Endometrial microvascular endothelial cells (primary cell): Measurements from ENCODE around the gene IFI44. TPM values are rescaled to one million over a fixed set of nuclear protein-coding genes. Genes with fewer than 3 reads are reported as not detected.

Experiments
- in situ Hi-C: cut with HindIII; loops from 2 replicates; pipeline ENCODE4 v1.10.0; 2017; ENCODE audit warnings: low sequenced_read_pairs, low pct_unique_long_range_greater_than_20kb; ENCODE audit errors: inconsistent ontology term
- total RNA-seq: library from RNA; depleted of rRNA; stranded (reverse); fragments of >200 nt; gene quantifications from one replicate; pipeline ENCODE4 v1.2.3, GENCODE V29; 2015; ENCODE audit errors: inconsistent ontology term

IFI44 gene, protein sequence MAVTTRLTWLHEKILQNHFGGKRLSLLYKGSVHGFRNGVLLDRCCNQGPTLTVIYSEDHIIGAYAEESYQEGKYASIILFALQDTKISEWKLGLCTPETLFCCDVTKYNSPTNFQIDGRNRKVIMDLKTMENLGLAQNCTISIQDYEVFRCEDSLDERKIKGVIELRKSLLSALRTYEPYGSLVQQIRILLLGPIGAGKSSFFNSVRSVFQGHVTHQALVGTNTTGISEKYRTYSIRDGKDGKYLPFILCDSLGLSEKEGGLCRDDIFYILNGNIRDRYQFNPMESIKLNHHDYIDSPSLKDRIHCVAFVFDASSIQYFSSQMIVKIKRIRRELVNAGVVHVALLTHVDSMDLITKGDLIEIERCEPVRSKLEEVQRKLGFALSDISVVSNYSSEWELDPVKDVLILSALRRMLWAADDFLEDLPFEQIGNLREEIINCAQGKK
- 96.9 TPM for total RNA-seq

DNA sequence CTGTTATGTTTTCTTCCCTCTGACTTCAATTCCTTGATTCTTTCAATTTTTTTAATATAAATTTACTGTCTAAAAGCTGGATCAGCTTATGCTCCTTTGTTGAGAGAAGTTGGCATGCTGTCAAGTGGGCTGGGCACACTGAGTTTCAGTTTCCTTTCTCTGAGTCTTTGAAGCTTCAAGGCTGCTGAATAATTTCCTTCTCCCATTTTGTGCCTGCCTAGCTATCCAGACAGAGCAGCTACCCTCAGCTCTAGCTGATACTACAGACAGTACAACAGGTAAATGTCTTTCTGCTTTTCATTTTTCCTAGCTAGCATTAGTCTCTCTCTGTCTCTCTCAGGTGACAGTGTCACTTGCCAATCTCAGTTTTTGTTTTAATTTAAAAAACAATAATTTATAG is at the start of gene IFI44:
IFI44 (plus strand) TSS at position 204 of the 400 bp plus-strand sequence. CDS start 365 bp downstream, outside the sequence.
- in situ Hi-C loops: no loop called here

DNA sequence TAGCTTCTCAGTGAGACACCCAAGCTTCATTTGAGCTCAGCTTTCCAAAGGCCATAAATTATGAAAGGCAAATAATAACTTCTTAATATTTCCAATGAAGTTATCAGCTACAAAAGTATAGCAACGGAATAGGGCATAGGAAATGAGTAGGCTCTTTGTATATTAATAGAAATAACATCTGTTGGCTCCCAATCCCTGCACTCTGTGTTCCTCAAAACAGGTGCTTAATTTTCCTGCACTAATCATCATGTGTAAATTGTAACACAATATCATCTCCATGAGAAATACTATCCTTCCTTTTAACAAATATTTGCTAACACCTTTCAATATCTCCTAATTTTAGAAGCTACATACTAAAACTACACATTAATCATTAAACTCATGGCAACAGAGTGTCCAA is 48.6 kb upstream of the IFI44 start:
- in situ Hi-C loops: no loop called here

DNA sequence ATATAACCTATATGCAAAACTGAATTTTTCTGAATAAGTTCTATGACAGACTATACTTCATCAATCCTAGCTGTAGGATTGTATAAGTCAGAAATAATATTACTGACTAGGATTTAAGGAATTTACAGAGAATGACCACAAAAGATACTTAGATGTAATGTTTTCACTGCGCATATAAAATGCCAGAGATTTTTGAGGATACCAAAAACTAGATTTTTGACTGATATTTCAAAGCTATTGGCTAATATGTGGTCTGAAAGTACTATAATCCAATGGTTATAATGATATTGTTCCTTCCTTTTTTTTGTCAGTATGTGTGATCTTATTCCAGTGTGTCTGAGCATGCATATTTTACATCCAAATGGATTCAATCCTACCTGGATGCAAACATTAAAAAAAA is 46.4 kb upstream of the IFI44 start:
- in situ Hi-C loops: no loop called here

DNA sequence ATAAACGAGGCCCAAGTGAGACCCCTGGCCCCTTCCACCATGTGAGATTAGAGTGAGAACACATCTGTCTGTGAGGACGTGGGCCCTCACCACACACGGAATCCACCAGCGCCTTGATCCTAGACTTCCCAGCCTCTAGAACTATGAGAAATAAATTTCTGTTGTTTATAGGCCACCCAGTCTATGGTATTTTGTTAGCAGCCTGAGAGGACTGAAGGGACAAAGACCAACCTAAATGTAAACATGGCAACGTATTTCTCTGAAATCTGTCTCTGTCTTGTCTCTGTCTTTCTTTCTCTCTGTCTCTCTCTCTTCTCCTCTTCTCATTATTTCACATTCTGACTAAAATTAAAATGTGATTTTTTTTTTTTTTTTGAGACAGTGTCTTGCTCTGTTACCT is 45.0 kb upstream of the IFI44 start:
- in situ Hi-C loops: no loop called here

DNA sequence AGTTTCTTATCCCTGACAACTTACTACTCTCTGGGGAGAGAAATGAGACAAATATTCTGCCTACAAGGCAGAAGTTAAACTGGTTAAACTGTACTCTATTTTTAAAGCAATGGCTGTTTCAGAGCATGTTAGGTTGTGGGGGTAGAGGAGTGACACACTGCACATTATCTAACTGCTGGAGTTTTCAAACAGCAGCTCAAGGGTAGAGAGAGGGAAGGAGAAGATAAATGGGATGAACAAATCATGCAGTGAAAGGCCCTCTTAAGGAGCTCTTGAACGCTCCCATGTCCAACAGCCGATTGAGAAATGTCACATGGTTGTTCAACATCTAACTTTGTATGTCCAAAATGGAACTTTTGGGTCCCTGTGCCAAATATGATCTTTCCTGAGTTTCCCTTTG is 43.4 kb upstream of the IFI44 start:
- in situ Hi-C loops: no loop called here

DNA sequence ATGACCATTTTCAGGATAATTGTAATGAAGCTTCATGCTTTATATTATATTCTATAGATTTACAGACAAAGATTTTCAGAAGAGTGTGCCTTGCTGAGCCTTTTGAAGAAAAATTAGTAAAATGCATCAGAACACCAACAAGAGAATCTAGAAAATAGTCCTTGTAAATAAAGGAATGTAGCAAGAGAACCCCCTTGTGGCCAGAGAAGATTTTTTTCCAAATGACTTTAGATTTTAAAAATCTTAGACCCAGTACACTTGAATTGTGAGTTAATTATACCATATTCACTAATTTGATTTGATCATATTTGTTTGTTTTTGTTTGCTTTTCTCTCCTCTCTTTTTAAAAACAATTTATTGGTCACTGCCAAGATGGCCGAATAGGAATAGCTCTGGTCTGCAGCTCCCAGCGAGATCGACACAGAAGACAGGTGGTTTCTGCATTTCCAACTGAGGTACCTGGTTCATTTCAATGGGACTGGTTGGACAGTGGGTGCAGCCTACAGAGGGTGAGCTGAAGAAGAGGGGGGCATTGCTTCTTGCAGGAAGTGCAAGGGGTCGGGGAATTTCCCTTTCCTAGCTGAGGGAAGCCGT is 42.2 kb upstream of the IFI44 start:
- in situ Hi-C loops: no loop called here

DNA sequence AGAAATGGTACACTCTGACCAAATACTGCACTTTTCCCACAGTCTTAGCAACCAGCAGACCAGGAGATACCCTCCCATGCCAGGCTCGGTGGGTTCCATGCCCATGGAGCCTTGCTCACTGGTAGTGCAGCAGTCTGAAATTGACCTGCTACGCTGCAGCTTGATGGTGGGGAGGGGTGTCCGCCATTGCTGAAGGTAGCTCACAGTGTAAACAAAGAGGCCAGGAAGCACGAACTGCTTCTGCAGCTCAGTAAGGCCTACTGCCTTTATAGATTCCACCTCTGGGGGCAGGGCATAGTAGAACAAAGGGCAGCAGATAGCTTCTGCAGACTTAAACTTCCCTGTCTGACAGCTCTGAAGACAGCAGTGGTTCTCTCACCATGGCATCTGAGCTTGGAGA is 41.7 kb upstream of the IFI44 start:
- in situ Hi-C loops: no loop called here

DNA sequence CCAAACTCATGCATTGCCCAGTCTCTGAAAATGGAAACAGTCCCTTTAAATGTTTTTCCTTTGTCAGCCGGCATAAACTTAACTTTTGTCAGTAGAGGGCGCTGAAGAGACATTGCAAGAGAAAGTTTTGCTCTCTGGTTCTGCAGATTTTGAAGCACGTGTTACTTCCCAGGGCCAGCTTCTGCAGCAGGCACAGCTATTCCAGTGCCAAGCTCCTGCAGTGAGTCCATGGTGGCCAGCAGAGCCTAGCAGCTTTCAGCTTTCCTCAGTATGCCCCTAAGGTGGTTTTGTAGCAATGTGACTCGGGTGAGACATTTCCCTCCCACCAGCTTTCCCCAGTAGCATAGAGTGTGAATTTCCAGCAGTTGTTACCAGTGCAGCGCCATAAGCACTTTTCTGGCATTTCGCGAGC is 32.0 kb upstream of the IFI44 start:
- in situ Hi-C loops: no loop called here

DNA sequence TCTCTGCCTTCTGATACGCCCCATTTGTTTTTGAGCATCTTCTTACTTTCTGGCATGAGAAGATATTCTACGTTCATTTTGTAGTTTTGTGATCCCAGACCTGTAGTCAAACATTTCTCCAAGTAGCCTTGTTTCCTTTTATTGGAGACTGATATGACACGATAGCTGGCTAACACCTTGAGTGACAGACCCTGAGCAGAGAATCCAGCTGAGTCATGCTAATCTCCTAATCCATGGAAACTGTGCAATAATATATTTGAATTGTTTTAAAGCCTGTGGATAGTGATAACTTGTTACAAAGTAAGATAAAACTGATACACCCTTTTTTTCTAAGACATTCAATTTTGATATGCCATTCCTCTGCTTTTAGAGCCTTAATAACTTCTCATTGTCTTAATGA is 30.6 kb upstream of the IFI44 start:
- in situ Hi-C loops: no loop called here

DNA sequence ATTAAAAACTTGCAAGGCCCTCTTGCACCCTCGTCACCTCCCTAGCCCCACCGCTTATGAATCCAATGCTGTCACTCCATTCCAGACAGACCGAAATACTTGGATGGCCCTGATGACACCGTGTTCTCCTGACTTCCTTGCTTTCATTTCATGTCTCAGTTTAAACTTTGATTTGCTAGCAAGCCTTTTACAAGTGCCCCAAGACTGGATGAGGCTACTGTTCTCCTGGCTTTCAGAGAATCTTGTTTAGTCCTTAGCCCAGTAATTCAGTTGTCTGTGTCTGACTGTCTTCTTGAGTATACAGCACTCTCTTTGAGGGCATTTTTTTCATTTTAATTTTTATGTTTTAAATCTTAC is 30.2 kb upstream of the IFI44 start:
- in situ Hi-C loops: no loop called here

DNA sequence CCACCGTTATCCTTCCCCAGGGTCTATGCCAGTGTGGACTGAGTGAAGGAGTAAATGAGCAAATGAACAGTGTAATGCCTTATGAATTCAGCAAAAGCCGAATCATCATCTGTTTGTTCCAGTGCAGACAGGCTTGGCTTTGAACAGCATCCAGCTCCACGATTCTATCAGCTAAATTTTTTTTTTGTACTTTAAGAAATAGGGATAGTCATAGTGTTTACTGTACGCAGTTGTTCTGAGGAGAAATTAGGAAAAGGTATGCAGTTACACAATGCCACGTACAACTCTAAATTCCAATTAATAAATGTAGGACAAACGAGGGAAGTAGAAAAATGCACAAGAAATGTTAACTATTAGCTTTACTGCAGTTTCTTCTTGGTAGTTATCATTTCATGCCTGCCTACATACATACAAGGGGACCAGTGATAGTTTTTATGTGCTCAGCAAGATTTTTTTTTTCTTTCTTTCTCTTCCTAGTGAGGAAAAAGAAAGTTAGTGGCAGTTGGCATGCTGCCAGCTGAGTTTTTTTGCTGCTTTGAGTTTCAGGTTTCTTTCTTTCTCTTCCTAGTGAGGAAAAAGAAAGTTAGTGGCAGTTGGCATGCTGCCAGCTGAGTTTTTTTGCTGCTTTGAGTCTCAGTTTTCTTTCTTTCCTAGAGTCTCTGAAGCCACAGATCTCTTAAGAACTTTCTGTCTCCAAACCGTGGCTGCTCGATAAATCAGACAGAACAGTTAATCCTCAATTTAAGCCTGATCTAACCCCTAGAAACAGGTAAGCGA is 29.6 kb upstream of the IFI44 start, which contains the start of gene IFI44L:
IFI44L (plus strand) TSS at position 646 of the 777 bp plus-strand sequence. CDS start 7,468 bp downstream, outside the sequence.
- in situ Hi-C loops: no loop called here

DNA sequence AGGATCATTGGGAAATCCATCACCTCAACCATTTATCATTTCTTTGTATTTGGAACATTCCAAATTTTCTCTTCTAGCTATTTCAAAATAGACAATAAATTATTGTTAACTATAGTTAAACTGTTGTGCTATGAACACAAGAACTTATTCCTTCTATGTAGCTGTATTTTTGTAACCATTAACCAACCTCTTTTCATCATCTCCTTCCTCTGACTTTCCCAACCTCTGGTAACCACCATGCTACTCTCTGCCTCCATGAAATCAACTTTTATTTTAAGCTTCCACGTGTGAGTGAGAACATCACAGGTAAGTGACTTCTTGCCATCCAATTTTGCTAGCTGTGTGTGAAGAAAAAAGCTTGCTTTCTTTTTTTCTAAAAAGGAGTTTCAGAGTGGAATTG is 29.0 kb upstream of the IFI44 start:
- in situ Hi-C loops: no loop called here

DNA sequence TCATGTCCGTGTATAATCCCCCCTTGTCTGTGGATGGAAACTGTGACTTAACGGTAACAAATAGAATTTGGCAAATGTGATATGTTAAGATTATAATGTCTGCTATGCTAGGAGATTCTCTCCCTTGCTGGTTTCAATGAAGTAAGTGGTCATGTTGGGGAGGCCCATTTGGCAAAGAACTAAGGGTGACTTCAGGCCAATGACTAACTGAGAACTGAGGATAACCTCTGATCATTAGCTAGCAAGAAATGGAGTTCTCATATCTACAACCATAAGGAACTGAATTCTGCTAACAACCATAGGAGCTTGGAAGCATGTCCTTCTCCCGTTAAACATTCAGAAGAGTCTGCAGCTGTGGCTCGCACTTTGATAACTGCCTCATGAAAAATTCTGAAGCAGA is 27.1 kb upstream of the IFI44 start:
- in situ Hi-C loops: no loop called here

DNA sequence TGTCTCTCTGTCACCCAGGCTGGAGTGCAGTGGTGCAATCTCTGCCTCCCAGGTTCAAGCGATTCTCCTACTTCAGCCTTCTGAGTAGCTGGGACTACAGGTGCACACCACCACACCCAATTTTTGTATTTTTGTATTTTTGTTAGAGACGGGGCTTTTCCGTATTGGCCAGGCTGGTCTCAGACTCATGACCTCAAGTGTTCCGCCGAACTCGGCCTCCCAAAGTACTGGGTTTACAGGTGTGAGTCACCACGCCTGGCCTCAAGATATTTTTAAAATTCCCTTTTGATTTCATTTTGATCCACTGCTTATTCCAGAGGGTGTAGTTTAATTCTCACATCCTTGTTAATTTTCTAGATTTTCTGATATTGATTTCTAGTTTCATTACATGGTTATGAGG is 25.6 kb upstream of the IFI44 start:
- in situ Hi-C loops: no loop called here

DNA sequence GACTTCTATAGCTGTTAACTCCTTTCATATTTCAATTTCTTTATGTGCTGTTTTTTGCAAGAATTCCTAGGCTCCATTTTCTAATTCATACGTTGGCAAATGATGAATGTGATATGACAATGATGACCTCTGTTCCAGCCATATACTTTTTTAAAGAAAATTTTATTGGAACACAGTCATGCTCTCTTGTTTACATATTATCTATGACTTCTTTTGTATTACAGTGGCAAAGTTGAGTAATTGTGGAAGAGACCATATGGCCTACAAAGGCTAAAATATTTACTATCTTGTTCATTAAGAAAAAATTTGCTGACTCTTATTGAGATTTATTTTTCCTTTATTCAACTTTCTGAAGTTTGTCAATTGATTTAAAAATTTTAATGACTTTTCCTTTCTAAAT is 22.3 kb upstream of the IFI44 start:
- in situ Hi-C loops: no loop called here

DNA sequence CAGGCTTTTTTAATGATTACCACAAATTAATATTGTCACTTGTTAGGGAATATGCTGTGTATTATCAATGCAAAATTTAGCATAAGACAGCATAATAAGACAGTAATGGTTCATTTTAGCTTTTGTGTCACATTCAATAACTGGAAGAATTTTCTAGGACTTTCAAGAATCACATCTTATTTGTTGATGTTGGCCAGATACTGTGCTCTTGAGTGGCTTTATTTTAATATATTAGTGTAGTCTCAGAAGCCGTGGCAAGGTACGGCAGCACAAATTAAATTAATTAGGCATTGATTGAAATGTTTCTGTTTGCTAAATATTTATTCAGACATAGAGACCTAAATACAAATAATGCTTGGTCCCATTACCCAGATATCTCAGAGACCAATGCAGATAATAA is 19.0 kb upstream of the IFI44 start:
- in situ Hi-C loops: no loop called here

DNA sequence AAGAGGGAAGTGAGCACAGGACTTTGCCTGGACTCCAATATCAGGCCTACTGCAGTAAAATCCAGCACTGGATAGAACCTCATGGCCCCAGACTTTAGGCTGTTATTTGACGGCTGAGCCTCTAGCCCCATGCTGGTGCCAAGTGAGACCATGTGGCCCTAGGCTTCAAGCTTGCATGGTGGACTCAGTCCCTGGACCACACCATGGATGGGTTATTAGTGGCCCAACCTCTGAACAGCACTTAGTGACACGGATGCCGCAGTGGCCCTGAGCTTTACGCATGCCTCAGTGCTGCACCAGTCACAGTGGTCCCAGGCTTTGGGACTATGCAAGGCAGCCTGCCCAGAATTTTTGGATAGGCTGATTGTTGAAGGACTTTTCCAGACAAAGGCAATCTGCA is 16.4 kb upstream of the IFI44 start:
- in situ Hi-C loops: no loop called here

DNA sequence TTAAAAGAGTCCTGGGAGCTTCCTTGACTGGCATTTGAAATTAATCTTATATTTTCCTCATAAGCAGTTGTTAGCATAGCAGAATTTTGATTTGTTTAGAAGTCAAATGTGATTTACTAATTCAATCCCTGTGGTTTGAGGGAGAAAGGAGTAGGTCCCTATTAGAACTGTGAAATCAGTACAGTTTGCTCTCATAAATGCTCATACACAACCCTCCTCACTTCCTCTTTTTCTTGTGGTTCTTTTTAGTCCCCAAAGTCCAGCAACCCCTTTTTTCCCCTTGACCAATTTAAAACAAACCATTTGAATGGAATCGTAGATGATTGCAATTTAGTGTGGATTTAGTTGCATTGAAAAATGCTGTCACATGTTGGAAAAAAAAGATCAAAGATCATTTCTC is 9.2 kb upstream of the IFI44 start:
- in situ Hi-C loops: no loop called here

DNA sequence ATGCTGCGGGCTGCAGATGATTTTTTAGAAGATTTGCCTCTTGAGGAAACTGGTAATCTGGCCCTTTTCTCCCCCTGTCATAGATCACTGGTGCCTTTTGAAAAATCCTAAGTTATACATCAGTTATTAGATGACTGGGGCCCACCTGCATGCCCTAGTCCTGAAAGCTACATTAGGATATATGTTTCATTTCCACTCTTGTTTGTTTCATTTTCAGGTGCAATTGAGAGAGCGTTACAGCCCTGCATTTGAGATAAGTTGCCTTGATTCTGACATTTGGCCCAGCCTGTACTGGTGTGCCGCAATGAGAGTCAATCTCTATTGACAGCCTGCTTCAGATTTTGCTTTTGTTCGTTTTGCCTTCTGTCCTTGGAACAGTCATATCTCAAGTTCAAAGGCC is 8.1 kb upstream of the IFI44 start:
- in situ Hi-C loops: no loop called here

DNA sequence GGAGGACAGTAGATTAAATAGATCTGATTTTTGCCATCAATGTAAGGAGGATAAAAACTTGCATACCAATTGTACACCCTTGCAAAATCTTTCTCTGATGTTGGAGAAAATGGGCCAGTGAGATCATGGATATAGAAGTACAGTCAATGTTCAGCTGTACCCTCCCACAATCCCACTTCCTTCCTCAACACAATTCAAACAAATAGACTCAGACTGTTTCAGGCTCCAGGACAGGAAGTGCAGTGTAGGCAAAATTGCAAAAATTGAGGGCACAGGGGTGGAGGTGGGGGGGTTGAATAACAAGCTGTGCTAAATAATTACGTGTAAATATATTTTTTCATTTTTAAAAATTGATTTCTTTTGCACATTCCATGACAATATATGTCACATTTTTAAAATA is 3.9 kb upstream of the IFI44 start:
- in situ Hi-C loops: no loop called here
